ENCODE data around the gene PKMYT1.
A peak's percentile ranks its signal among the peaks of the same experiment; 100 is the strongest.

Gene PKMYT1

DNA sequence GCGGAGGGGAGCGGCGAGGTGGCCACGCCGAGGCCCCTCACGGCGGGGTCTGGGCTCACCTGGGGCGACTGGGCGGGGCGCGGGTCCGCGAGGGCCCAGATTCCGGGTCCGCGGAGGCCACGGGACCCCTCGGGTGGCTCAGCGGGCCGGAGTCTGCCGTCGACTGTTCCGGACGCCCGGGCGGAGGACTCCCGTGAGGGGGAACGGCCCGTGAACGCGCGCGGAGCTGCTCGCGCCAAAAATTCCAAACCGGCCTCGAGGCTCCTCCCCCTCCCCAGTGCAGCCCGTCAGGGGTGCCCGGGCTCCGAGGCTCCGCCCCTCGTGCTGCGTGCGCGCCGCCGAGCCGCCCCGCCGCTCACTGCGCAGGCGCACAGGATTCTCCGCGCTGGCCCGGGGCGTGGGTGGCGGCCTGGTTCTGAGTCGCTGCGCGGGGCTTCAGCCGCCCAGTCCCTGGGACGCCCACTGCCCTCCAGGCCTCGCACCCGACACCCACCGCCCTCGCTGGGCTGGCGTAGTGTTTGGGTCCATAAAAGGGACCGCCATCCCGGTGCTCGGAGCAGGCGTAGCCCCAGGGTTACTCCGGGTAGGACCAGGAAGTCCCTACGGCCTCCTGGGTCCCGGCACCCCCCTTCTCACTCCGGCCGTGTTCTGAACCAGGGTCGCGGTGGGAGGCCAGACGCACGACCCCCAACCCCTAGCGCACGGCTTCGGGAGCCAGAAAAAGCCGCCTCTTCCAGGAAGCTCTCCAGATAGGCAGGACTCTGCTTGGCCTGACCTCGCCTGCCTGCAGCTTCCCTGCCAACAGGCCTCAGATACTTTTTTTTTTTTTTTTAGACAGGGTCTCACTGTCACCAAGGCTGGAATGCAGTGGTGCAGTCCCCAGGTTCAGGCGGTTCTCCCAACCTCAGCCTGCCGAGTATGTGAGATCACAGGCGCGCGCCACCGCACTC lies at the start of gene PKMYT1:
PKMYT1 (minus strand) TSS at position 220 of the 950 bp plus-strand sequence. CDS start 789 bp downstream, outside the sequence.
- DNase-seq: peak; percentile 91
- in situ Hi-C loops (cut with HindIII; ENCODE audit: low pct_ligation_motif_present, low pct_unique_long_range_greater_than_20kb, low sequenced_read_pairs): no loop called here

DNA sequence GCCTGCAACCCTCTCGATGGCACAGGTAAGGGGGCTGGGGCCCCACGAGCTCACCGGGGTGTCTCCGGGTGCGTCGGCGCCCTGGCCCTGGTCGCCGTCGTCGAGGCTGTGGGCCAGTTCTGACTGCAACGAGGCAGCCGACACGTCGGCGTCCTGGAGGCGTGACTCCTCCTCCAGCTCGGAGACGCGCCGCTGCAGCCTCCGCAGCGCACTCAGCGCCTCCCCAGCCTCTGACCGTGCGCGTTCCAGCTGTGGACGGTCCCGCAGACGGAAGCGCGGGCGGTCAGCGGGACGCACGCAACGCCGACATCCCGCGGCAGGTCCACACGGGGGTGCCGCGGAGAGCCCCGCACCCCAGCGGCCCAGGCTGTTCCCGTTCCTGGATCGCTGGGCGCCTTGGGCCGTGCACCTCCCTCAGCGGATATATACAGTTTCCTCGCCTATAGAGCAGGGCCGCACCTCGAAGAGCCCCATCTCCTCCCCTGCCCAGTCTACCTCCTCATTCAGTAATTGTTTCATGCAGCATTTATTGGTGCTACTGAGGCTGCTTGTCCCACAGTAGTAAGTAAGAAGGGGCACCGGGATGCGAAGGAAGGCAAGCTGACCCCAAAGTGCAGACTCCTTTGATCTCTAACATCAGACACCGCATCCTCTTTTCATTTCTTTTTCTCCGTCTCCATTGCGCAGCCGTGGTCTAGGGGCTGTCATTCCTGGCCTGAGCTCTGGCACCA lies 49.4 kb upstream of the PKMYT1 start:
- in situ Hi-C loops (cut with HindIII; ENCODE audit: low pct_ligation_motif_present, low pct_unique_long_range_greater_than_20kb, low sequenced_read_pairs): no loop called here

DNA sequence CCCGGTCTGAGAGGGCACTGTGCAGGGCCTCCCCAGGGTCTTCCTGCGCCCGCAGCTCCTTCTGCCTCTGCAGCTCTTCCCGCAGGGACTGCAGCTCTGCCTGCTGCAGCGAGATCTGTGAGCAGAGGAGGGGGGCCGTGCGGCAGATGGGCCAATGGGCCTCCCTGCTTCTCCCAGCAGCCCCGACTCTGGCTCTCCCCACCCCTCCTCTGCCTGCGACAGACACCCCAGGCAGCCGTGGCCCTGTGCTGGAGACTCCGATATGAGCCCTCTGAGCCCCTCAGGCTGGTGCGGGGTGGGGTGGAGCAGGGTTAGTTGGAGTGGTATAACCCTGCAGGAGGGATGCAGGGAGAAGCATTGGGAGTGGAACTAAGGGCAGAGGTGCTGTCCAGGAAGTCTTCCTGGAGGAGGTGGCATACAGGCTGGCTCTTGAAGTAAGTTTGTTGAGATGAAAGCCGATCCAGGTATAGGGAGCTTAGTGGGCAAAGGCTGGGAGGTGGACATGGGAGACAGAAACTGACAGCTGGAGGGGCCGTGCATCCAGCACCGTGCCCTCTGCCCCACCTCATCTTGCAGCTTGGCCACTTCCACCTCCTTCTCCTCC lies 48.6 kb upstream of the PKMYT1 start:
- in situ Hi-C loops (cut with HindIII; ENCODE audit: low pct_ligation_motif_present, low pct_unique_long_range_greater_than_20kb, low sequenced_read_pairs): no loop called here
- DNase-seq: no peak

More for the DNA sequence above, 49.4 kb upstream of the PKMYT1 start:
- DNase-seq: no peak

DNA sequence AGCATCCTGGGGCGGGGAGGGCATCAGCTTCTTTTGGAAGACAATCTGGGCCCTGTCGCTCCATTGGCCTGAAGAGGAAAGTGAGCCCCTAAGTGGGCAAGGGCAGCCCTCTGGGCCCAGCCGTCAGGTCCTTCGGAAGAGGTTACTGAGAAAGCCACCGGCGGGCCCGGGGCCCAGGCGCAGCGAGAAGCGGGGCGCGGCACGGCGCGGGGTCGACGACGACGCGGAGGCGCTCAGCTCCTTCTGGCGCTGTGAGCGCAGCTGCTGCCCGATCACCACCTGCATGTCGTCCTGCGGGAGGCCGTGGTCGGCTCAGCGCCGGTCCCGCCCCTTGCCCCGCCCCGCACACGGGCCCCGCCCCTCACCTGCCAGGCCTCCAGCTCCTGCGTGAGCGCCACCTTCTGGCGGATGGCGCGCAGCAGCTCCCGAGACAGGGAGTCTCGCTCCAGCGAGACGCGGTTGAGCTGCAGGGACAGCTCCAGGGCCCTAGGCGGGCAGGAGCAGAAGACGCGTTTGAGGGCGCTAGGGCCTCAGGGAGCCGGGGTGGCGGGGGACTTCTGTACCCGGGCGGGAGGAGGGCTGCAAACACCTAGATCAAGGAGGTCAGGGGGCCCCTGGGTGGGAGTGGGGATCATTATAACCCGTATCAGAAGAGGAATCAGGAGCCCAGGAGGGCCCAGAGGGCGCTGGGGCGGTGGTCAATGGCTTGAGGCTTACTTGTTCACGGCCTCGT lies 47.9 kb upstream of the PKMYT1 start:
- in situ Hi-C loops (cut with HindIII; ENCODE audit: low pct_ligation_motif_present, low pct_unique_long_range_greater_than_20kb, low sequenced_read_pairs): no loop called here
- peak; percentile 94 for DNase-seq

DNA sequence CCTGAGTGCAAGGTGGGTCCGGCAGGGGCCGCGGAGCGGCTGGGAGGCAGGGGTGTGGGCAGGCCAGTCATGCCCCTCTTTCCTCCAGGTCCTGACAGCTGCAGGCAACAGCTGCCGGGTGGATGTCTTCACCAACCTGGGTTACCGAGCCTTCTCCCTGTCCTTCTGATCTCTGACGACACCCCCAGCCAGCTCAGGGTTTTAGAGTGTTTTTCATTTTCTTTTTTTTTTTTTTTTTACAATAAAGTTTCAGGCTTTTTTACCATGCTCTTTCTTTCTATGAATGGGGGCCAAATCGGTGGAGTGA lies 47.2 kb upstream of the PKMYT1 start:
- in situ Hi-C loops (cut with HindIII; ENCODE audit: low pct_ligation_motif_present, low pct_unique_long_range_greater_than_20kb, low sequenced_read_pairs): no loop called here
- no peak for DNase-seq

DNA sequence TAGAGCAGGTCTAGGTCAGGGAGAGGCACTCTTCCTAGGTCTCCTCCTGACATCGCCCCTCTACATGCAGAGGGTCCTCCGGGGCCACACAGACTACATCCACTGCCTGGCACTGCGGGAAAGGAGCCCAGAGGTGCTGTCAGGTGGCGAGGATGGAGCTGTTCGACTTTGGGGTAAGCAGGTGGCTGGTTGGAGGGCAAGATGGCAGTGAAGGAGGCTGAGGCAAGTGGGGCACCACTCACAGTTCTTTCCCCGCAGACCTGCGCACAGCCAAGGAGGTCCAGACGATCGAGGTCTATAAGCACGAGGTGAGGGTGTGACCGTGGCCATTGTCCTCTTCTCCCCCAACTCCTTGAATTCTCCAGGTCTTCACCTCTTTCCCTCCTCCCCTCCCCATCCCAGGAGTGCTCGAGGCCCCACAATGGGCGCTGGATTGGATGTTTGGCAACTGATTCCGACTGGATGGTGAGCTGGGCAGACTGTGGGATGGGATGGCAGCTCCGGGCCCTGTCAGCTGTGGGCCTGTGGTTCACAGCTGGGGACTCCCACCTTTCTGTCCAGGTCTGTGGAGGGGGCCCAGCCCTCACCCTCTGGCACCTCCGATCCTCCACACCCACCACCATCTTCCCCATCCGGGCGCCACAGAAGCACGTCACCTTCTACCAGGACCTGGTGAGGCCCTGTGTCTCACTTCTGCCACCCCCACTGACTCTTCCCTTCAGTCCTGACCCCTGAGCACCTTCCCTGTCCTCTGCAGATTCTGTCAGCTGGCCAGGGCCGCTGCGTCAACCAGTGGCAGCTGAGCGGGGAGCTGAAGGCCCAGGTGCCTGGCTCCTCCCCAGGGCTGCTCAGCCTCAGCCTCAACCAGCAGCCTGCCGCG lies 46.6 kb upstream of the PKMYT1 start:
- in situ Hi-C loops (cut with HindIII; ENCODE audit: low pct_ligation_motif_present, low pct_unique_long_range_greater_than_20kb, low sequenced_read_pairs): no loop called here
- DNase-seq: no peak

DNA sequence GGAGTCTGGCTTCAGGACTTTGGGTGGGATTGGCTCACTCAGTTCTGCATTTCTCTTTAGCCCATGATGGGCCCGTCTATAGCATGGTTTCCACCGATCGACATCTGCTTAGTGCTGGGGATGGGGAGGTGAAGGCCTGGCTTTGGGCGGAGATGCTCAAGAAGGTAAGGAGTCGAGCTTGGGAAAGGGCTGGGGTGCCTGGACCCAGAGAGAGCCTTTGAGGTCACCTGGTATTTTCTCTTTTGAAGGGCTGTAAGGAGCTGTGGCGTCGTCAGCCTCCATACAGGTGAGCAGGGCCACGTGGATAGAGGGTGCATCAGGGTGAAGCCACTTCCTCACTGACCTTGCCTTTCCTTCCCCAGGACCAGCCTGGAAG lies 45.7 kb upstream of the PKMYT1 start:
- DNase-seq: no peak
- in situ Hi-C loops (cut with HindIII; ENCODE audit: low pct_ligation_motif_present, low pct_unique_long_range_greater_than_20kb, low sequenced_read_pairs): no loop called here

DNA sequence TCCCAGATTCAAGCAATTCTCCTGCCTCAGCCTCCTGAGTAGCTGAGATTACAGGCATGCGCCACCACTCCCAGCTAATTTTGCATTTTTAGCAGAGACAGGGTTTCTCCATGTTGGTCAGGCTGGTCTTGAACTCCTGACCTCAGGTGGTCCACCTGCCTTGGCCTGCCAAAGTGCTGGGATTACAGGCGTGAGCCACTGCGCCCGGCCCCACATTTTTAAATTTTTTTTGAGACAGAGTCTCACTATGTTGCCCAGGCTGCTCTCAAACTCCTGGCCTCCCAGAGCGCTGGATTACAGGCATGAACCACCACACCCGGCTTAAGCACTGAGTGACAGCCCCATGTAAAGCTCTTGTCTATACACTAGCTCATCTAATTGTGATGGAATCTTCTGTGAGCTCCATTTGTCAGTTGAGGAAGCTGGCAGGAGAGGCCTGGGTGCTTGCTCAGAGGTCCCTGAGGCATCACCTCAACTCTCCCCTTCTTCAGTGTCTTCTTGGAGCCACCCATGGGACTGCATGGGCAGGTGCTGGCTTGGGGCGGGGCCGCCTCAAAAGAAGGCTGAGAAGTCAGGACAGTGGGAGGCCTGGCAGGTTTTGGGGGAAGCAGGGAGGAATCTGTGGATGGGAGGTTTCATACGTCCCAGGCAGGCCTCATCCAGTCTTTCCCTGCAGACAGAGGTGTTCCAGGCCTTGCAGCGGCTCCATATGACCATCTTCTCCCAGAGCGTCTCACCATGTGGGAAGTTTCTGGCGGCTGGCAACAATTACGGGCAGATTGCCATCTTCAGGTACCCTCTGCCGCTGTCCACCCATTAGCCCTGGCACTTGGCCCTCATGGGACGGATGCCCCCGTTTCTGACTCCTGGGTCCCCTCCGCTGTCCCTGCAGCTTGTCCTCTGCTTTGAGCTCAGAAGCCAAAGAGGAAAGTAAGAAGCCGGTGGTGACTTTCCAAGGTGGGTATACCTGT lies 45.1 kb upstream of the PKMYT1 start:
- DNase-seq: no peak
- in situ Hi-C loops (cut with HindIII; ENCODE audit: low pct_ligation_motif_present, low pct_unique_long_range_greater_than_20kb, low sequenced_read_pairs): no loop called here

DNA sequence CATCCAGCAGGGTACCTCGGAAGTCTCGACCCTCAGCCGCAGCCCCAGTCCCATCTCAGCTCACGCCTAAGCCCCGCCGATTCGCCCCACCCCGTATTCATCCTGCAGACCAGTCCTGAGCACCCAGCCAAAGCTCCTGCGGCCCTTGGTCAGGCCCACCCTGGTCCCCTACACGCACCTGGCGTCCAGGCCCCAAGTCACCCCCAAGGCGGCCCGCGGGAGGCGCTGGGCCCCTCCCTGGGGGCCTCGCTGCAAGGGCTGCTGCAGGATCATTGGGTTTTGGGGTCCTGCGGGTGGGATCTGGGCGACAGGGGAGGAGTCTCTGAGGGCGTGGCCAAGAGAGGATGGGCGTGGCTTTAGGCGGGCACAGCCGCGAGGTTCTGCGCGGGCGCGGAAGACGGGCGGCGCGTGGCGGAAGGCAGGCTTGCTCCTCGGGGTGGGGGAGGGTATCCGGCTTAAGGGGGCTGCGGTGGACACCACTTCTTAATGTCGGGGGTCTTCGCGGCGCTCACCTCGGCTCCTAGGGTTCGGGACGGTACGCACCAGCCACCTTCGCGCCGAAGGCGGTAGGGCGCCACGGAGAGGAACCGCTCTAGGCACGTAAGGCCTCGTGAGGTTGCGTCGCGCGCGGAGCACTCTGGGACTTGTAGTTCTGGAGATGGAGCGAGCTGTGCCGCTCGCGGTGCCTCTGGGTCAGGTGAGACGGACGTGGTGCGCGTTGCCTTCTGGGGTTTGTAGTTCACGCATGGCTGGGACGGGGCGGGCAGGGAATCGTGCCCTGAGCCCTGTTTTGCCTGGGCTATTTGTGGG lies 43.6 kb upstream of the PKMYT1 start, which contains the start of the genes HCFC1R1 and THOC6:
HCFC1R1 (minus strand) TSS at position 274 of the 810 bp plus-strand sequence; CDS start at position 273, 1 bp downstream.
THOC6 (plus strand) TSS at position 367 of the 810 bp plus-strand sequence; CDS start at position 659, 292 bp downstream.
- in situ Hi-C loops (cut with HindIII; ENCODE audit: low pct_ligation_motif_present, low pct_unique_long_range_greater_than_20kb, low sequenced_read_pairs): no loop called here
- peak; percentile 99 for DNase-seq

DNA sequence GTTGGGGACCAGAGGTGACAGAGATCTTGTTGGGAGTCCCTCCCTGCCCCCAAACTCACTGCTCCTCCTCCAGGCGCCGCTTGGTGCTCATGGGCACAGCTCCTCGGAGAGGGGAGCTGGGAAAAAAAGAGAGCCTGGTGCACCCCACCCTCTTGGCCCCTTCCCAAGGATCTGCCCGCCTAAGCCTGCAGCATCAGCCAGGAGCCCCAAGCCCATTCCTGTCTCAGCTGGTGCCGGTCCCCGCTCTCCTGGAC lies 43.1 kb upstream of the PKMYT1 start:
- peak; percentile 92 for DNase-seq
- in situ Hi-C loops (cut with HindIII; ENCODE audit: low pct_ligation_motif_present, low pct_unique_long_range_greater_than_20kb, low sequenced_read_pairs): no loop called here

DNA sequence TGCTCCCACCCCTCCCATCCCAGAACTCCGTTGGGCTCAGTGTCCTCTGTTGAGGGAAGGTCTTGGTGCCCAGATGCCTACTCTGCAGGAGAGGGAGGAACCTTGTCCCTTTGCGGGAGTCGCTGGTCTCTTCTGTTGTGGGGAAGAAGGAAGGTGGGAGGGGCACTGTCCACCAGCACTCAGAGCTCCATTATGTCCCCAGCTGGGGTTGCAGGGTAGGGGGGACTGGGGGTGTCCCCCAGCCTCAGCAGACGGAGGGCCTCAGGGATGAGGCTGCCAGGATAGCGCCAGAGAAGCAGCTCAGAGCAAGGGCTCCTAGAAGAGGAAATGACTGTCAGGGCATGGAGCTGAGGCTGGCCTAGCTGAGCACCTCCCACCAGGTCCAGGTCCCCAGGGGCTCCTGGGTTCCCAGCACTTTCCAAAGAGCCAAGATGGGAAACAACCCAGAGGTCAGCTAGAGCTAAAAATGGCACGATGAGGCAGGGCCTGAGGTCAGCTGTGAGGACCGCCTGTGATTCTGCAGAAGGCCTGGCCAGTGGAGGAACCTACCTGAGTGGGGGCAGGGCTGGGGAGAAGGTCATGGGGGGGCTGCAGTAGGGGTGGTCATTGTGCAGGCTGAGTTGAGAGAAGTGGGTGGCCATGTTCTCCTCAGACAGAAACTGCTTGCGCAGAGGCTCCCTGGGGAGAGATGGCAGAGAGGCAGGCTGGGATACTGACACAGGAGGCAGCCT lies 42.6 kb upstream of the PKMYT1 start:
- in situ Hi-C loops (cut with HindIII; ENCODE audit: low pct_ligation_motif_present, low pct_unique_long_range_greater_than_20kb, low sequenced_read_pairs): no loop called here
- no peak for DNase-seq

DNA sequence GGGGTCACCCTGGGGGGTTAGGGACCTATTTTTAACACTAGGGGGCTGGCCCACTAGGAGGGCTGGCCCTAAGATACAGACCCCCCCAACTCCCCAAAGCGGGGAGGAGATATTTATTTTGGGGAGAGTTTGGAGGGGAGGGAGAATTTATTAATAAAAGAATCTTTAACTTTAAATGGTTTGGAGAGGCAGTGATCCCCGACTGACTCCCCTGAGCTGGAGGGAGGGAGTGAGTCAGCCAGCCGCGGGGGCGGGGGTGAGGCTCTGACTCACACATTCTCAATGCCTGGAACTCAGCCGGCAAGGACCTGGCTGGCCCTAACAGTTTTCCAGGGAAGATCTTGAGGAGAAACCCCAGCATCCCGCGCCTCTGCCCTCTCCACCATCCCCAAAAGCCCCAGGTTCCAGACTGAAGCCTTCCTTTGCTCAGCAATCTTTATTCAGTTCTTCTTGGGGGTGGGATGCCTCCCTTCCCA lies 42.0 kb upstream of the PKMYT1 start:
- in situ Hi-C loops (cut with HindIII; ENCODE audit: low pct_ligation_motif_present, low pct_unique_long_range_greater_than_20kb, low sequenced_read_pairs): no loop called here
- peak; percentile 97 for DNase-seq

DNA sequence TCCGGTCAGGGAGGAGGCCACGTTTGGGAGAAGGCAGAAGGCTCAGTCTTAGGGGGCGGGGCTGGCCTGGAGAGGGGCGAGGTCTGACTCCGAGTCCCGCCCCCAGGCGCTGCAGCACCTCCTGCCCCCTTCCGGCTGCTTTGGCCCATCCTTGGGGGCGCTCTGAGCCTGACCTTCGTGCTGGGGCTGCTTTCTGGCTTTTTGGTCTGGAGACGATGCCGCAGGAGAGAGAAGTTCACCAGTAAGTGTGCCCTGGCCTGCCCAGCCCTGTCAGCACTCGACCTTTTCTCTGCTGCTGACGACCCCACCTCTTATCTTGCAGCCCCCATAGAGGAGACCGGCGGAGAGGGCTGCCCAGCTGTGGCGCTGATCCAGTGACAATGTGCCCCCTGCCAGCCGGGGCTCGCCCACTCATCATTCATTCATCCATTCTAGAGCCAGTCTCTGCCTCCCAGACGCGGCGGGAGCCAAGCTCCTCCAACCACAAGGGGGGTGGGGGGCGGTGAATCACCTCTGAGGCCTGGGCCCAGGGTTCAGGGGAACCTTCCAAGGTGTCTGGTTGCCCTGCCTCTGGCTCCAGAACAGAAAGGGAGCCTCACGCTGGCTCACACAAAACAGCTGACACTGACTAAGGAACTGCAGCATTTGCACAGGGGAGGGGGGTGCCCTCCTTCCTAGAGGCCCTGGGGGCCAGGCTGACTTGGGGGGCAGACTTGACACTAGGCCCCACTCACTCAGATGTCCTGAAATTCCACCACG lies 41.4 kb upstream of the PKMYT1 start:
- in situ Hi-C loops (cut with HindIII; ENCODE audit: low pct_ligation_motif_present, low pct_unique_long_range_greater_than_20kb, low sequenced_read_pairs): no loop called here
- peak; percentile 97 for DNase-seq

DNA sequence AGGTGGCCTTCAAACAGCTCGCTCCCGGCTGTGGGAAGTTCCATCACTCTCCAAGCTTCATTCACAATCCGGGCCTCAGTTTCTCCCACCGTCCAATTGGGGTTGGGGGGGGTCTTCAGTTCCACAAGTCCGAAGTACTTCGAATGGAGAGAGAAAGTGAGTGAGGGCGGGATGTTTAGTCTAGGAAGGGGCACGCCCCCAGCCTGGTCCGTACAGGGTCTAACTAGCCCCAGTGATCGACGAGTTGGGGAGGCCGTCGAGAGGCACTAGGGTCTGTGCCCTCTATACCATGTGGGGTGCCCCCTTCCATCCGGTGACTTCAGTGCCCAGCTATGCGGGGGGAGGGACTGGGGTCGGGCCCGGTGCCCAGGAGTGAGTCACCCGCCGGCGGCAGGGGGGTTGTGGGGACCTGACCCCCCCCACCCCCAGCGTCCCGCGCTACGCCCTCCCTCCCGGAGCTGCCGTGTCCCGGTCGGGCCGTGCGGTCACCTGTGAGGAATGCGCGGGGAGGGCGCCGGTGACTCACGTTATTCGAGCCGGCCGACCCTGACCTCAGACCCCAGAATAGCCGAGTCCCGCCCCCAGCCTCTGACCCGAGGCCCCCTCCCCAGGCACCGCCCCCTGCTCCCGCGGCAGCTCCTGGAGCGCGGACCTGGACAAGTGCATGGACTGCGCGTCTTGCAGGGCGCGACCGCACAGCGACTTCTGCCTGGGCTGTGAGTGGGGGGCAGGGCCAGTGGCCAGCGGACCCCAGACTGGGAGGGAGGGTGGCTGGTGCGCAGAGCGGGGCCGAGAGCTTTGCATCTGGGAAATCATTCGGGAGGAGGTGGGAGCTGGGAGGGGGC lies 40.6 kb upstream of the PKMYT1 start:
- in situ Hi-C loops (cut with HindIII; ENCODE audit: low pct_ligation_motif_present, low pct_unique_long_range_greater_than_20kb, low sequenced_read_pairs): no loop called here
- DNase-seq: peak; percentile 96
